ENCODE results near the gene INHBB. TPM values are rescaled to one million over a fixed set of nuclear protein-coding genes. Genes with fewer than 3 reads are reported as not detected.
"Not testable (repeated sequence)": the region's sequence is repeated elsewhere in the genome, so short reads cannot be mapped to it uniquely, and the experiment has no call there.

INHBB gene
- total RNA-seq, 2 experiments from 2014 or later: not detected

- intact Hi-C loops (cut with micrococcal nuclease): no loop called here
- H3K27ac Mint-ChIP-seq: no peak overlapping the region
These were observed 35.7 kb downstream of the INHBB start for GRCh38 chr2:120381661-120382060.

DNA sequence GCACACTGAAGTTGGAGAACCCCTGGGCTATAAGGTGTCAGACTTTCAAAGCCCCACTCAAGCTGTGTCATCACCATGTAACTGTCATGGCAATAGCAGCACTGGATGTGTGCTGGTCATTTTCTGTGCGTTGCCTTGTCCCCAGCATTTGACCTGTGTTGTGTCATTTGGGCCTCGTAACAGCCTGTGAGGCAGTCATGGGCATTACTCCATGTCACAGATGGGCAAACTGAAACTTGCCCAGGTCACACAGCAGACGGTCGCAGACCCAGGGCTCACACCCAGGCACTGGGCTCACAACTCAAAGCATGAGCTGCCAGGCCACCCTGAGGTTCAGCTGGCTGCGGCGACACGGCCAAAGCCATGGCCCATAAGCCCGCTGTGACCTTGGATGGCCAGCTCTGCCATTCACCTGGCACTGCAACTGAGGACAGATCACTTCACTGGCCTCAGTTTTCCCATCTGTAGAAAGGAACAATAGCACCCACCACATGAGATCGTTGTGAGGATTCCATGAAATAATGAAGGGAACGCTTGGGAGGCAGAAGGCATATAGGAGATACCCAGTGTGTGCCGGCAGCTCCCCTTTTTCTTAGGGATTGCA, 36.7 kb downstream of the INHBB start:
- H3K27me3 Mint-ChIP-seq (ENCODE audit: low read depth): peaks cover 5% of the 10 kb centered on the region
- no peak overlapping the region for H3K4me3 Mint-ChIP-seq
- H3K27ac Mint-ChIP-seq: no peak overlapping the region
- H3K36me3 Mint-ChIP-seq (ENCODE audit: low read depth): no peaks in the 10 kb centered on the region
- H3K4me1 Mint-ChIP-seq (ENCODE audit: low read depth): no peaks in the 10 kb centered on the region
- no peak for DNase-seq
- intact Hi-C loops (cut with micrococcal nuclease): no loop called here
- CTCF ChIA-PET: no interaction called here
- no peaks in the 10 kb centered on the region for H3K9me3 Mint-ChIP-seq

More at GRCh38 chr2:120381661-120382060, 35.7 kb downstream of the INHBB start:
- DNase-seq: no peak
- Mint-ChIP-seq H3K27me3 (ENCODE audit: low read depth) (peaks cover 6% of the 10 kb centered on the region), H3K4me1 (ENCODE audit: low read depth) (no peaks in the 10 kb centered on the region), H3K9me3 (no peaks in the 10 kb centered on the region), H3K4me3 (no peak overlapping the region), H3K36me3 (ENCODE audit: low read depth) (no peaks in the 10 kb centered on the region)
- CTCF ChIA-PET: no interaction called here

DNA sequence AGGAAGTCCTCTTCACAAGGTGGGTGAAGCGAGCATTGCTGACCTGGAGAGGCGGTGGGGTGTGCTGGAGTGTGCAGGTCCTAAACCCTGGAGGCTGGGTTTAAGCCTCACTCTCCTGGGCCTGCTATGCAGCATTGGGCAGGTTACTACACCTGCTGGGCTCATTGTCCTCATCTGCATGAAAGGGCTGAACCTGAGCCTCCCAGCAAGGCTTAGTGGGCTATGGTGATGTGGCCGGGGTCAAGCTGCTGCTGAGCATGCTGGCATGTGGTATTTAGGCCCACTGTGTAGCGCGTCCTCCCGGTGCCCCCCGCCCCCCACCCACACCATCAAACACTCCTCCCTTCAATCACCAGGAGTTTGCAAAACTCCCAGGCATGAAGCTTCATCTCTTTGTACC, 37.3 kb downstream of the INHBB start:
- Mint-ChIP-seq H3K27ac (no peak overlapping the region), H3K36me3 (ENCODE audit: low read depth) (no peaks in the 10 kb centered on the region), H3K4me1 (ENCODE audit: low read depth) (no peaks in the 10 kb centered on the region), H3K9me3 (no peaks in the 10 kb centered on the region), H3K4me3 (no peak overlapping the region), H3K27me3 (ENCODE audit: low read depth) (peaks cover 4% of the 10 kb centered on the region)
- DNase-seq: no peak
- CTCF ChIA-PET: no interaction called here
- intact Hi-C loops (cut with micrococcal nuclease): no loop called here

GRCh38 chr2:120383631-120384340, 37.9 kb downstream of the INHBB start:
- H3K4me1 Mint-ChIP-seq (ENCODE audit: low read depth): no peaks in the 10 kb centered on the region
- H3K36me3 Mint-ChIP-seq (ENCODE audit: low read depth): no peaks in the 10 kb centered on the region
- no peaks in the 10 kb centered on the region for H3K9me3 Mint-ChIP-seq
- intact Hi-C loops (cut with micrococcal nuclease): no loop called here
- no peak overlapping the region for H3K27ac Mint-ChIP-seq
- CTCF ChIA-PET: no interaction called here
- peaks cover 4% of the 10 kb centered on the region for H3K27me3 Mint-ChIP-seq (ENCODE audit: low read depth)
- no peak for DNase-seq
- H3K4me3 Mint-ChIP-seq: no peak overlapping the region

- H3K27me3 Mint-ChIP-seq (ENCODE audit: low read depth): peaks cover 7% of the 10 kb centered on the region
- no peaks in the 10 kb centered on the region for H3K4me1 Mint-ChIP-seq (ENCODE audit: low read depth)
- DNase-seq: no peak
- no peaks in the 10 kb centered on the region for H3K9me3 Mint-ChIP-seq
- CTCF ChIA-PET: no interaction called here
- no peak overlapping the region for H3K27ac Mint-ChIP-seq
- H3K4me3 Mint-ChIP-seq: no peak overlapping the region
- intact Hi-C loops (cut with micrococcal nuclease): no loop called here
- no peaks in the 10 kb centered on the region for H3K36me3 Mint-ChIP-seq (ENCODE audit: low read depth)
These were observed 38.8 kb downstream of the INHBB start for GRCh38 chr2:120384486-120385354.

DNA sequence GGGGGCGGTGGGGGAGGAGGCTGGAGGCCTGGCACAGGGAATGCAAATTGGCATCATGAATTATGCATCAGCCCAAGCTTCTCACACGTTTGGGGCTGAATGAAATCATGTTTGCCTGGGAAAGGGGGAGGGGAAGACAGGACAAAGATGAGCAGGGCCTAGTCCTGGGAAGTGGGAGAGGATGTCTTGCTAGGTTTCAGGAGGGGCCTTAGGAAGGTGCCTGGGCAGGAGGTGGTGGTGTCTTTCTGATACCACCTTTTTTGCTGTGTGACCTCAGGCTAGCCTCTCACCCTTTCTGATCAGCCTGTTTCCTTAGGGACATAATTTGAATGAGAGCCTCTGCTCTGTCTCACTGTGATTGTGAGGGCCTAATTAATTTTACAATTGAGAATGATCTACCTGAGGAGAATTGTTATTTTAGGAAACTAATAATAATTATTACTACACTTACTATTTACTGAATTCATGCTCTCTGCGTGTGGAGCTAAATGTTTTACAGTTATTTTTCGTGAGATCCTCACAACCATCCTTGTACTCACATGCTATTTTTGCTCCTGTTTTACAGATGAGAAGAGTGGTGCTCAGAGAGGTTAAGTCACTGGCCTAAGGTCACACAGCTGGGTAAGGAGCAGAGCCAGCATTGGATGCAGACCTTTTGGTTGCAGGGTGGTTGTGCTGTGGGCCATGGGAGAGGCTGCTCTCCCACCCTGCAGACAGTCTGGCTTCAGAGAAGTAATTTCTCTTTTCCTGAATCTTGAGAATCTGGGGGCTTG, 39.6 kb downstream of the INHBB start:
- no peaks in the 10 kb centered on the region for H3K4me1 Mint-ChIP-seq (ENCODE audit: low read depth)
- CTCF ChIA-PET: no interaction called here
- no peaks in the 10 kb centered on the region for H3K9me3 Mint-ChIP-seq
- intact Hi-C loops (cut with micrococcal nuclease): no loop called here
- no peaks in the 10 kb centered on the region for H3K36me3 Mint-ChIP-seq (ENCODE audit: low read depth)
- DNase-seq: no peak
- H3K27ac Mint-ChIP-seq: no peak overlapping the region
- peaks cover 7% of the 10 kb centered on the region for H3K27me3 Mint-ChIP-seq (ENCODE audit: low read depth)
- H3K4me3 Mint-ChIP-seq: no peak overlapping the region

GRCh38 chr2:120388222-120389035, 42.5 kb downstream of the INHBB start:
- Mint-ChIP-seq H3K4me3 (no peak overlapping the region), H3K27ac (no peak overlapping the region), H3K27me3 (ENCODE audit: low read depth) (peaks cover 5% of the 10 kb centered on the region), H3K9me3 (no peaks in the 10 kb centered on the region), H3K4me1 (ENCODE audit: low read depth) (no peaks in the 10 kb centered on the region), H3K36me3 (ENCODE audit: low read depth) (no peaks in the 10 kb centered on the region)
- DNase-seq: no peak
- intact Hi-C loops (cut with micrococcal nuclease): no loop called here
- CTCF ChIA-PET: no interaction called here

GRCh38 chr2:120389036-120389391, 43.1 kb downstream of the INHBB start:
- no peaks in the 10 kb centered on the region for H3K36me3 Mint-ChIP-seq (ENCODE audit: low read depth)
- CTCF ChIA-PET: no interaction called here

GRCh38 chr2:120390381-120391055, 44.6 kb downstream of the INHBB start:
- no peaks in the 10 kb centered on the region for H3K9me3 Mint-ChIP-seq
- H3K27ac Mint-ChIP-seq: no peak overlapping the region
- H3K36me3 Mint-ChIP-seq (ENCODE audit: low read depth): no peaks in the 10 kb centered on the region
- H3K27me3 Mint-ChIP-seq (ENCODE audit: low read depth): peaks cover 9% of the 10 kb centered on the region
- CTCF ChIA-PET: no interaction called here
- no peaks in the 10 kb centered on the region for H3K4me1 Mint-ChIP-seq (ENCODE audit: low read depth)
- intact Hi-C loops (cut with micrococcal nuclease): no loop called here
- no peak for DNase-seq
- no peak overlapping the region for H3K4me3 Mint-ChIP-seq

More at GRCh38 chr2:120389036-120389391, 43.1 kb downstream of the INHBB start:
- DNase-seq: no peak
- H3K9me3 Mint-ChIP-seq: no peaks in the 10 kb centered on the region
- H3K27me3 Mint-ChIP-seq (ENCODE audit: low read depth): peaks cover 9% of the 10 kb centered on the region
- no peaks in the 10 kb centered on the region for H3K4me1 Mint-ChIP-seq (ENCODE audit: low read depth)
- no peak overlapping the region for H3K4me3 Mint-ChIP-seq
- intact Hi-C loops (cut with micrococcal nuclease): no loop called here
- no peak overlapping the region for H3K27ac Mint-ChIP-seq

DNA sequence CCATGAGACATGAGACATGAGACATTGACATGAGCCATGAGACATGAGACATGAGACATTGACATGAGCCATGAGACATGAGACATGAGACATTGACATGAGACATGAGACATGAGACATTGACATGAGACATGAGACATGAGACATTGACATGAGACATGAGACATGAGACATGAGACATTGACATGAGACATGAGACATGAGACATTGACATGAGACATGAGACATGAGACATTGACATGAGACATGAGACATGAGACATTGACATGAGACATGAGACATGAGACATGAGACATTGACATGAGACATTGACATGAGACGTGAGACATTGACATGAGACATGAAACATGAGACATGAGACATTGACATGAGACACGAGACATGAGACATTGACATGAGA, 45.4 kb downstream of the INHBB start:
- H3K27me3 Mint-ChIP-seq (ENCODE audit: low read depth); H3K27ac Mint-ChIP-seq; H3K9me3 Mint-ChIP-seq; CTCF ChIA-PET; intact Hi-C loops (cut with micrococcal nuclease); H3K36me3 Mint-ChIP-seq (ENCODE audit: low read depth); H3K4me3 Mint-ChIP-seq; H3K4me1 Mint-ChIP-seq (ENCODE audit: low read depth); DNase-seq: not testable (repeated sequence)

- DNase-seq: no peak
- Mint-ChIP-seq H3K4me3 (no peak overlapping the region), H3K27ac (no peak overlapping the region), H3K9me3 (no peaks in the 10 kb centered on the region), H3K36me3 (ENCODE audit: low read depth) (no peaks in the 10 kb centered on the region), H3K27me3 (ENCODE audit: low read depth) (peaks cover 10% of the 10 kb centered on the region), H3K4me1 (ENCODE audit: low read depth) (no peaks in the 10 kb centered on the region)
- CTCF ChIA-PET: interaction anchor here (1.2 kb wide), 1 partner anchor 49 kb away, joined by 3 read pairs; no protein-coding TSS in a partner anchor
- intact Hi-C loops (cut with micrococcal nuclease): no loop called here
These were observed 46.2 kb downstream of the INHBB start for GRCh38 chr2:120391911-120392665.
